Right kidney (tissue), 1 donor: ENCODE results near the gene SNAI3.

Experiments
- DNase-seq: peaks from one replicate; pipeline ENCODE4 v3.0.0-alpha.2; 2016

Gene SNAI3

DNA sequence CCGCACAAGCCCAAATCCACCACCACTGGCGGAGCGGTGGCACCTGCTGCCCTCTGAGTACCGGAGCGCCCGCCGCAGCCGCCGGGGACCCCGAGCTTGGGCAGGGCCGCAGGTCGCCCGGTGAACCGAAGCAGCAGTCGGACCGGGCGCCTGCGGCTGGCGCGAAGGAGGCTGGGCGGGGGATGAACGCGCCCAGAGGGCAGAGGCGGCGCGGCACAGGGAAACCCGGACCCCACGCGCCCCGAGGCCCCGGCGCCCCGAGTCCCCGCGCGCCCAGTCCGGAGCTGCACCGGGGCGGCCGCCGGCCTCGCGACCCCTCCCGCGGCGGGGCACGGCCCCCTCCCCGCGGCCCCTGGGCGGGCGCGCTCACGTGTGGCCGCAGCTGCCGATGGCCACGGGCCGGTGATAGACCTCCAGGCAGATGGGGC is 19.5 kb upstream of the SNAI3 start:
- DNase-seq: no peak

DNA sequence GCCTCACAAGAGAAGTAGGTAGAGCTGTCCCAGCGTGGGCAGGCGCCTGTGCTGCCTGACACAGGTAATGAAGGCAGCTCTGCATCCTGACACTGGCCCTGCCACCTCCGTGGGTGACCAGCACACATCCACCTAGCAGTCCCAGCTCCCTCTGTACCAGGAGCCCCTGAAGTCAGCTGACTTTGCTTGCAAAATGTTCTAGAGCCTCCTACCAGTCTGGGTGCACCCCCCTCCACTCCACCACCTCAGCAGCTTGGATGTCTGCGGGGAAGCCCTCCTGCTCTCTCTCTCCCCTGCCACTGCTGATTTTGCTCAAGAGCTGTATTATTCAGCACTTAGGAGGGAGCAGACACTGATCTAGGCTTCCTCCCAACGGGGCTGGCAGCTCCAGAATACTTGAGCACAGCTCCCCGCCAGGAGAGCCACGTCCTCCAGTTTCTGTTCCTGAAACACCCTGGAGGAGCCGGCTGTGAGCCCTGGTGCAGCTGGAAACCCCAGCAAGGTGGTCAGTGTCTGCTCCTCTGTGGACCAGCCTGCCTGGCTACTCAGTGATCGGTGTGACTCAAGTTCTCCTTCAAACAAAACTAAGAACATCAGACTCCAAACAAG is 18.9 kb upstream of the SNAI3 start:
- DNase-seq: no peak

DNA sequence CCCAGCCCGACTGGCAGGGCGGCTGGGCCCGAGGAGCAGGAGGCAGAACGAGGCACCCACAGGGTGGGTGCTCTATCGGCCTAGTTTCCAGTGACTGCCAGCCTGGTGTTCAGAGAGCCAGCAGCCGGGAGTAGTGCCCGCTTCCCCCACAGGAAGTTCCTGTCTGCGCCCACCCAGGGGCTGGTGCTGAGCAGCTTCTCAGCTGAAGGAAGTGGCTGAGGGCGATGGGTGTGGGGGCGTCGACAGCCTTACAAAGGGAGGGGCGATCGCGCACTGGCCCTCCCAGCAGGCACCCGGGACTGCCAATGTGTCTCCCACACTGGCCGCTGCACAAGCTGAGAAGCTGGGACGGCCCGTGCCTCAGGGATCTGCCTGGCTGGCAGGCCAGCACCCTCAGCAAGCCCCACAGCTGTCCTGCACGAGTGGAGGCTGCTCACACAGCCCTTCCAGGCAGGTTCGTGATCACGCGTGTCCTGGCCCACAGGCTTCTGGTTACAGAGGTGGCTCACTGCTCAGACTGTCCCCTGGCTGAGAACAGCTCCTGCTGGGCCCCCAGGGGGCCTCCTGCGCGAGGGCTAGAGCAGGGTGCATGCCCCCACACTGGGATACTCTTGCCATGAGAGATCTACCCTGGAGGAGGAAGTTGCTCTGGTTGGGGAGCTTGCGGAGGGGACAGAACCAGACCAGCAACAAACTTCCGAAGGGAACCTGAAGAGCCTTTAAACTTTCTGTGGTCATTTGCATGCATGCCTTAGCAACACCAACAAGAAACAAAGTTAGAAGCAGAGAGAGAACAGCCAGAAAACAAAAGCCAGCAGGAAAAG is 17.4 kb upstream of the SNAI3 start:
- no peak for DNase-seq

DNA sequence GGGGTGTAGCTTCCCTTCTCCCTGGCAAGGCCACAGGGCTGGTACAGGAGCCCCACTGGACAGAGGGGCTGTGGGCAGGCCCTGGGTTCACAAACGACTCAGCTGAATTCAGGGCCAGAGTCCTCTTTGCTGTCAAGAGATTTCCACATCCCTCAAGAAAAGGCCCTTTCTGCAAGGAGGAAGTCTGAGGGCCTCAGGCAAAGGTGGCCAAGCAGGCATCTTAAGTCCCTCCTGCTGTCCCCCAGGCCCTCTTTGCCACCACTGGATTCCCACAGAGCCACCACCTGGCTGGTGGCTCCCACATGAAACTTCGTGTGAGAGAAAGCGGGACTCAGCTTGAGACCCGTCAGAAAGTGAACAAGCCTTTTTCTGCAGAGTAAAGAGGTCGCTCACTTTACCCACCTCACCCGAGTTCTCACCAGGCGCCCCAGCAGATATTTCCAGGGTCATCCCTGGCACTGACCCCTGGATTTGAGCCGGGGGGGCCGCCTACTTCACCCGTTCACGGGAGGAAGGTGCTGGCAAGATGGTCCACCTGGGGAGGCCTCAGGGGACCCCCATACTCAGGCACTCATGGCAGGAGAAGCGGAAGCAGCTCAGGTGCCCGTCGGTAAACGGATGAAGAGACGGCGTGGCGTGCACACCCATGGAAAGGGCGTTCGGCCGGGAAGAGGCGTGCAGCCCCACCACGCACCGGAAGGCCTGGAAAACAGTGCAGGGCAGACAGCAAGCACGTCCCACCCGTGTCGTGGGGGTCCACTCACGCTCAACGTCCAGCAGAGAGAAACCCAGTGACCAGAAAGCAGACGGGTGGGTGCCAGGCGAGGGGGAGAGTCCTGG is 16.3 kb upstream of the SNAI3 start:
- no peak for DNase-seq

DNA sequence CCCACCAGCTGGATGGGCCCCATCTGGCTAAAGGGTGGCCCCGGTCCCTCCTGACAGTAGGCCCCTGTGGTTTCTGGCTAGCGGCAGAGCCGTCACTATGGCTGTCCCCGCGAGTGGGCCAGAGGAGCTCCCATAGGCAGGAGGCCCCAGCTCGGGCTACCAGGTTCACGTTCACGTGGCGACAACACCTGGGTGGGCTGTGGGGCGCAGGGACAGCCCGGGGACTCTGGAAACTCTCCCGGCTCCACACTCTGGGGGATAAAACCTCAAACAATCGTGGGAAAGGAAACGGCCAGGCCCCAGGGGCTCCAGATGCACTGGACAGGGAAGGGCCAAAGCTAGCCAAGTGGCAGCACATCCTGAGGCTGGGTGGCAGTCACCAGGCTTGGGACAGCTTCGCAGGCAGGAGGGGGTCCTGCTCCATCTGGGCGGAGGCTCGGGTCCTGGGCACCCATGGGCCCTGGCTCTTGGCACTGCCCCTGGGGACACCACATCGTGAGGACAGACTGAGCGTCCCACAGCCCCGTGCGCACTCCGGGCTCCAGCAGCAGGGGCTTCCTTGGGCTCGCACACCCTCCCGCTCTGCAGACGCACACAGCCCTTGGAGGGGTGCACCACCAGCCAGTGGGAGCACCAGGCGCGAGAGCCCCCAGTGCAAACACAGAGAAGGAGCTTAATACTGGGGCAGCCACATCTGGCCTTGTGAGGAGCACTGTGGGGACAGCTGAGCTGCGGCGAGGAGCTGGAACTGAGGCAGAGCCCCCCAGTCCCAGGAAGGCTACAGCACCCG is 15.5 kb upstream of the SNAI3 start:
- DNase-seq: no peak

DNA sequence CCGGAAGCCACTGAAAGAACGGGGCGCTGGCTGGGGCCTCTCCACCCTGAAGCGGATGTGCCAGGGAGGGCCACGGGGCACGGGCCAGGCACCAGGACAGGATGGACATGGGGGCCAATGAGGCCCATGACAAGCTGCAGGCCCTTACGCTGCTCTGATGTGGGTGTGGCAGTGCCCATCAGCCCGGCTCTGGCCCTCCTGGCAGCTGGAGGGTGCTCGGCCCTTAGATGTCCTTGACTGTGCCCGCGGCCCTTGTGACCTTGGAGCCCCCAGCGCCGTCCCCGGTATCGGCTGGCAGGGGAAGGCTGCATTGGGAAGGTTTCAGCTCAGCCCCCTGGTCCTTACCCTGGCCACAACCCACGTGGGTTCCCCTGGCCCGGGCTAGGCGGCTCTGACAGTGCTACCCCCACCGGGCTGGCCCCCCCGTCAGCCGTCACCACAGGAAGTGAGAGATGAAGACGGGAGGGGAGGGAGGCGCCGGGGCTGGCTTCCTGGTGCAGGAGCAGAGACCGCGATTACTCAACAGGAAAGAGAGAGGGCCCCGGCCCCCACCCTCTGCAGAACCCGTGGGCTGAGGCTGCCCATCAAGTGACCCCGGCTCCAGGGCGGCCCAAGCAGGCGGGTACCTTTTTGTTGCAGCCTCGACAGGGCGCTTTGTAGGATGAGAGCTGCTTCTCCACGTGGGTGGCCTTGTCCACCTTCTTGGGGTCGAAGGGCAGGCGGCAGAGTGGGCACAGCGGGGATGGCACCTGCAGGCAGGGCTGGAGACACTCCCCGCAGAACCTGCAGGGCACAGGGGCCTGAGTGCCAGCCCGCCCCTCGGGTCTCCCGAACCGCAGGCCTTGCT is 14.6 kb upstream of the SNAI3 start:
- DNase-seq: peak; percentile 21

DNA sequence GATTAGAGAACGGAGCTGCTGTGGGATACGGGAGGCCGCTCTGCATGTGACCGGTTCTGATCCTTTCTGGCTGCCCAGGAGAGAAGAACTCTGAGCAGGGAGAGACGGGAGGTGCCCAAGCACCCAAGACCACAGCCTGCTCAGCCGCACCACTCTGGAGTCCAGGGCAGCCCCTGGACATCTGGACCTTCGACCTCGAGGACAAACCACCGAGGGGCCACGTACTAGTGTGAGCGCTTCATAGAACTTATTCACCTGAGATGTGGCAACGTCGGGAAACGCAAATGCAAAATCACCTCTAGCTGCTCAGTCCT is 14.0 kb upstream of the SNAI3 start:
- DNase-seq: no peak

DNA sequence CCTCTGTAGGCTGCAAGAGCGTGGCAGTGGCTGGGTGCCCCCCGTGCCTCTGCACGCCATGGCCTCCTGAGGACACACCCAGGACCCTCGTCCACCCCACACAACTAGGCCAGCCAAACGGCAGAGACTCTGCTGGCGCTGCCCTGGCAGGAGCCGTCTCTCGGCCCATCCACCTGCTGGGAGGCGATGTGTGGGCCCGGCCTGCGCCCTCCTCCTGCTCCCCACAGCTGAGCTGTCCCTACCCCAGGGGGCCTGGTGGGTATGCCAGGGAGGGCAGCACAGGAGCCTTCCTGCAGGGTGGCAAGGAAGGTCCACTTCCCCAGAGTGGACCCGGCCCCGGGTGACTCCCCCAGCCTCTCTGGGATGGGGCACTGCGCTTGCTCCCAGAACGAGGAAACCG is 12.9 kb upstream of the SNAI3 start:
- DNase-seq: no peak

DNA sequence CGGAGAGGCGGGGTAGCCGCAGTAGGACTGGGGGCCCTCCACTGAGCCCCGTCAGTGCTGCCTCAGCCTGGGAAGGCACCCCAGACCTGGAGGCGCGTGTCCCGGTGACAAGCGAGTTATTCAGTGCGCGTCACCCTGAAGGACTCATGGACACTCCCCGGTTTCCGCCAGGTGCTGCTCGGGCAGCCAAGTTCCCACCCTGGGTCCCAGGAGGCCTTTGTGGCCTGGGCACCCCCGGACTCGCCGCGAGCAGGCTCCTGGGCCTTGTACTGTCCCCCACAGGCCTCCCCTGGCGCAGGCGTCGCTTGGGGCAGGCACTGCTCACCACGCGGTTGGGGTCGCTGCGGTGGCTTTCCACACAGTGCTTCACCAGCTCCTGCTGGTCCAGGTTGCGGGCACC is 12.3 kb upstream of the SNAI3 start:
- DNase-seq: no peak

DNA sequence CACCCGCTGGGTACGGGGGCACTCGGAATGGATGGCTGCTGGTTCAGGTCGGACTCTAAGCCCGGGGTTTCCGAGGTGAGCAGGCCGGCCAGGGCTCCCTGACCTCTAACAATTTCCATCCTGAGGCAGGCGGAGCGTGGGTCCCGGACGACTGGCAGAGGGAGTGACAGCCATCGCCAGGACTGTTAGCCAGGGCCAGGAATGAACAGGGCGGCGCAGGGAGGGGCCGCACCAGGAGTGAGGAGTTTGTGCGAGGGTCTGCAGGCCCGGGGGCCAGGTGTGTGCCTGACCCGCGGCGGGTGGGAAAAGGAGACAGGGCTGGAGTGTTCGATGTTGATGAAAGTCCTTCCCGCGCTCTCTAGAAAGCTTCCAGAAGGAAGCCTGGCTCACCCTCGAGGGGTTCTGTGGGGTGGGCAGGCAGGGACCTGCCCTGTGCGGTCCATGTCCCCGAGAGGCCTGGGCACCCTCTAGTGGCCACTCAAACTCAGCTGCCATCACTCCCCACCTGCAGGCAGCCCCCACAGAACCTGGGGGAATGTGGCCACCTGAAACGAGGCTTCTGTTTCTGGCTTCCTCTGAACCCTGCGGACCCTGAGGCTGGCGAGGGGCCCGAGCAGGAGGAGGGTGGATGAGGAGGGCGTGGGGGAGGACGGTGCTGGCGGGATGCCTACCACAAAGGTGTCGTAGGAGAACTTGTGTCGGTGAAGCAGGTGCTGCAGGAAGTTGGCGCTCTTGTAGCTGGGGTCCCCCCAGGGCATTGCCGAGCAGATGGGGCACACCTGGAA is 11.7 kb upstream of the SNAI3 start:
- DNase-seq: no peak

DNA sequence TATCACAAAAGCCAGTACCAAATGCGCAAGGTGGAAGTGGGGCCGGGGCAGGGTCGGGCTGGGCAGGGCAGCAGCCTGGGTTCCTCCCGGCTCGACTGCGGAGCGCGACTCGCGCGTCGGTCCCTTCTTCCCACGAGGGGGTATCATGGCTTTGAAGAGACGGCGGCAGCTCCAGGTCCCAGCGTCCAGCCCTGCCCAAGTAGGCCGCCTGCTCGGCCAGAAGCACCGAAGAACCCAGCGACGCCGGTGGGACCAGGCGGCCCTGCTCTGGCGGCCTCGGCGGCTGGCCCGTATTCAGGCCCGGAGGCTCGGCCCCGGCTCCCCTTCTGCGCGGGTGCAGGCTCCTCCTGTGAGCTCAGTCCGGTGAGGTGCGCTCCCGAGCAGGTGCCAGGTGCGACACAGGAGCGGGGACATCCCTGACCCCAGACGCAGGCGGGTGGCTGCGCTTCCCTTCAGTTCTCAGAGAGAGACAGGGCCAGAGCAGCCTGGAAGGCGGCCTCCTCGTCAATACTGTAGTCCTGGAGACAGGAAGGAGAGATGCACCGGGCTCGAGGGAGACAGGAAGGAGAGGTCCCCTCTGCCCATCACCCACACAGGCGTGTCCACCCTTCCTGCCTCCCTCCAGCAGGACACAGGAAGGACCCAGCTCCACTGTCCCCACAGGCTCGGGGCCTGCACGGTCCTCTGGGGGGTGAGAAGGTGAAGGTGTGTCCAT is 11.0 kb upstream of the SNAI3 start:
- no peak for DNase-seq

DNA sequence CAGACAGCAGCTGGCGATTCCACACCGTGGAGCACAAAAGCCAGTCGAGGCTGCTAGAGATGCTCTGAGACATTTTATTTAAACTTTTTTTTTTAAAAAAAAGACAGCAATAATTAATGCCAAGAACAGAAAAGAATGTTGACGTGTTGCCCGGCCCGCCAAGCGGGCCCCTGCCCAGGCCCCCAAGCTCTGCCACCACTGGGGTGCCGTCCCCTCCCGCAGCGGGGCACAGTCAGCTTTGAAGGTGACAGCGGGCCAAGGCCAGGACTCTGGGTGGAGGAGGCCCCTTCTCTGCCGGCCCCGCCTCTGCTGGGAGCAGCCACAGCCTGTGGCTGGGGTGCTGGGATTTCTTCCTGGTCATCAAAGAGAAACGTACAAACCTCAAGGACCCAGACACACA is 10.1 kb upstream of the SNAI3 start:
- no peak for DNase-seq

DNA sequence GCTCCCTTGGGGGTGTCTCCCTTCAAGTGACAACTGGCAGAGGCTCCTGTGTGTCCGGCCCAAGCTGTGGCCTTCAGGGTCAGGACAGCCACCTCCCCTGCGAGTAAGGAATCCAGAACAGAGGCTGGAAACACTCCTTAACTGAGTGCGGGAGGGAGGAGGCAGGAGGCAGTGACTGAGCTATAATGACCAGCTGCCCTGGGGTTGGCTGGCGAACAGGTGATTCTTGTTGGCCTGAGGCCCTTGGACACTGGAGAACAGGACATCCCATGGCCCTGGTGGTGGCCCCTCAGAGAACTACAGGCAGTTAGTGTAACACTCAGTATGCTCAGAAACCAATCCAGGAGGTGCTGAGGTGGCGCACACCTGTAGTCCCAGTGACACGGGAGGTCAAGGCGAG is 9.4 kb upstream of the SNAI3 start:
- no peak for DNase-seq

DNA sequence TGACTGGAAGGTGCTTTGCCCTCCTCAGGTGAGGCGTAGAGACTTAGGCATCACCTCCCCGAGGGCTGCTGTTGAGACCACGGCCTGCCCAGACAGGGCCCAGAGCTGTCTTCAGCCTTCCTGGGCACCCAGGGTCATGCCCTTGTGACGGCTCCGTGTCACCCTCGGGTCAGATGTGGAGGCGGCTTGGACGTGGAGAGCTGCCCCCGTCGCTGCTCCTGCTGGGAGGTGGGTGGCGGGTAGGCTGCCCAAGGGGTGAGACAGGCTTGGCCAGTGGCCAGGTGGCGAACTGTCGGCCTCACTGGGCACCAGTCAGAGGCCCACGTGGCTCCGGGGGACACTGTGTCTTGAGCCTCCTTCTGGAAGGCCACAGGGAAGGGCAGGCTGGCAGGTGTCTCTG is 8.9 kb upstream of the SNAI3 start:
- DNase-seq: no peak

DNA sequence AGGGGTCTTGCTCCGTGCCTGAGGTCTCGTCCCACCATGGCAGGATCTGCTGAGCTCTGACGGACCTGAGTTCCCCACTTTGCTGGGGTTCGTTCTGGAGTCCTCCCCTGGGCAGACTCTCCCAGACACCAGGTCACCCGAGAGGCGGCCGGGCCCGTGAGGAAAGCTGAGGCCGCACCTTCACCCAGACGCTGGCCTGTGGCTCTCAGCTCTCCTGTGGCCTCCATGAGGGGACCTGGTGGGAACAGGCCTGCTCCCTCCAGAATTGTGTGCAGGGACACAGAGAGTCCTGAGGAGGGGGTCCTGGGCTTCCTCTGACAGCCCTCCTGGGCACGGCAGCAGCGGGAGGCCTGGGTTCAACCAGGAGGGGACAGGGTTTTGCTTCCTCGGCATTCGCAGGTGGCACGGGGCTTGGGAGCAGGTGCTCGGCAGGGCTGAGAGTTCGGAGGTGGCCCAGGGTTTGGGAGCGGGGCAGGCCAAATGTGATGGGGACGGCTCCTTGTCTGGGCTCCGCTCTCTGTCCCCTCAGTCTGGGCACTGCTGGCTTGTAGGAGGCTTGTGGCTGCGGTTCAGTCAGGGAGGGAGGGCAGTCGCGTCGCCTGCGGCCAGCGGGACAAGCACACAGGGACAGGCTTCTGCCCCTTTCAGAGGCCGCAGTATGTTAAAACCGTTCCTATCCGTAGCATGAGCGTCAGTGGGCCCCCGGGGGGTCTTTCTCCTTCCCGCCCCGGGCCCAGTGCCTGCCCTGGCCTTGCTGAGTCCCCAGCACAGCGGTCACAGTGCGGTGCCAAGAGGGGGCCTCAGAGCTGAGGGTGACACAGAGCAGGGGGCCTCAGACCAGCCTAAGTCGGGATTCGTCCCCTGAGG is 8.1 kb upstream of the SNAI3 start:
- no peak for DNase-seq

DNA sequence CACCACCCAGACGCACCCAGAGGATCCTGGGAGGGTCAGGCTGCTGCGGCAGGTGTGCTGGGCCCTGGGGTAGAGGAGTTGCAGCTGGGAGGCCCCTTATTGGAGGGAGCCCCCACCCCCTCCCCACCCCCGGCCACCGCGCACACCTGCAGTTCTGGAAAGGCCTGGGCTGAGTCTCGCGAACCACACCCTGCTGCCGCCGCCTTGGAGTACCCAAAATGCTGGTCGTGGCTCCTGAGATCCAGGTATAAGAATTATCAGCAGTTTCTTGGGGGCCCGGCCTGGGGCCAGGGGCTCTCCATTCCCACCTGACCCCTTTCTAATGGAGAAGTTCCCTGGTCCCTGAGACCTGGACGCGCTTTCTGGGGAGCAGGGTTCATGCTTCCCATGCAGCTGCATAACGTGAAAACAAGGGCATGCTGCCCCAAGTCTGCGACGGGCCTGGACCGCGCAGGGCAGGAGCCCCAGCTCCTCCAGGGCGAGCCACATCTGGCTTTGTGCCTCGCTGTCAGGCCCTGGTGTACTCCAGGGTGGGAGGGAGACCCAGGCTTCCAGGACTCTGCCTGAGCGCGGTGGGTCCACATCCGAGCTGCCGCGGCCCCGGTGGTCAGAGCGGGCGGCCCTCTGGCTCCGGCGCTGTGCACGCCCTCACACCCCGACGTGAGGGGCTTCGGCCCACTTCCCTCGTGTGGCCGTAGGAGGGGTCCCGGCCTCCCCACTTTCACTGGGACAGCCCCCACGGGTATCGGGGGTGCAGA is 7.3 kb upstream of the SNAI3 start:
- DNase-seq: no peak

DNA sequence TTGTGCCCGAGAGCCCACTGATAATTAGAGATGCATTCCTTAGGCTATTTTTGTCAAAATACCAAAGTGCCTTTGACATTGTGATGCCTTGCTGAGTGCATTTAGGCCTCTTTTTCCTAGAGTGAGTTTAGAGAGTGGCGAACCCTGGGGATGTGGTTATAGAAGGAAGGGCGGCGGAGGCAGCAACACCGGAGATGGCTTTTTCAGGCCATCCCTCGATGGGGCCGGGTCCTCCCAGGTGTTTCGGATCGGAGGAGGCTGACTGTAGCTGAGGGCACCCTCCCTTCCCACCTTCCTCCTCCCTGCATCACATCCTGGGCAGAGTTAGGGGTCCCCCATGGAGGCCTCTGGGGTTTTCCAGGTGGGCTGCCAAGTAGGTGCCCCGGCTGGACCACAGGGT is 6.6 kb upstream of the SNAI3 start:
- DNase-seq: no peak

DNA sequence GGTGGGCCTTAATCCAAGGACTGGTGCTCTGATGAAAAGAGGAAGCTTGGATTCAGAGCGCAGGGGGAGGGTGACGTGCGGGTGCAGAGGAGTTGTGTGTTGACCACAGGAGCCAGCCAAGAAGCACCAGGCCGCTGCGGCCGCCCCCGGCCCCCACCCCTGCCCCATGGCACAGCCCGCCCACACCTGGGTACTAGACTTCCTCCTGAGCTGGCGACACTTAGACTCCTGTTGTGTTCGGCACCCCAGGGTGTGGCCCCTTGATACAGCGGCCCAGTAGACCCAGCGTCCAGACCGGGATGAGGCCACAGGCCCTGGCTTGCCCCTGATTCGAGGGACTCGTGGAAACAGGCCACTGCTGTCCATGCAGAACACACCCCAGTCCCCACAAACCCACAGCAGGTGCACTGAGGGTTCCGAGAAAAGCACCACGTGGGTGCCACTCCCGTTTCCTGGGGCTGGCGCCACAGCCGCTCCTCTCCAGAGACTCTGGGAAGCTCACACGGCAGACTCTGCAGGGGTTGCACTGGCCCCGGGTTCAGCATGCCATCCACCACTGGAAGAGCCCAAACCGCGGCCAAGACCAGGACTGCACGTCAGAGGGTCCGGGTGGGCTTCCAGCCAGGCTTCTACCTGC is 5.7 kb upstream of the SNAI3 start:
- no peak for DNase-seq
